ENCODE data around the gene DCAF7.

- TF ChIP-seq TAF1 (IDR thresholded peaks at IDR 0.05; ENCODE audit: borderline replicate concordance, insufficient read depth, low read length) (no peak), POLR2AphosphoS5 (IDR thresholded peaks at IDR 0.05; ENCODE audit: low read depth, low read length) (no peak), REST (IDR thresholded peaks at IDR 0.05; ENCODE audit: insufficient read depth in 1 of 2, low read depth in 2 of 2, low read length in 2 of 2) (no peak), SIN3A (IDR thresholded peaks at IDR 0.05; ENCODE audit: borderline replicate concordance, insufficient read depth, low read length) (no peak), FOXP2 (optimal IDR thresholded peaks at IDR 0.05; ENCODE audit: borderline replicate concordance, extremely low read depth, extremely low read length, insufficient read depth) (no peak)
Measured at GRCh38 chr17:63500543-63501390, 49.5 kb upstream of the DCAF7 start.

Measured in PFSK-1 (cell line).